Tibial nerve (tissue), 4 donors: ENCODE data around the gene COMP.
"Not testable (repeated sequence)": the region's sequence is repeated elsewhere in the genome, so short reads cannot be mapped to it uniquely, and the experiment has no call there.

Experiments used
- EP300 ChIP-seq, 2 donors: sonication (generic); formaldehyde crosslinking; IDR thresholded peaks; one replicate each; pipeline ENCODE4 v1.6.1; 2017; ENCODE audit warnings: antibody characterized with exemption in 2 of 2, mild to moderate bottlenecking in 1 of 2
- POLR2A ChIP-seq, 2 donors: fragments of 450-650 bp; IDR thresholded peaks; one replicate each; pipeline ENCODE4 v1.6.1; 2017; ENCODE audit warnings: antibody characterized with exemption in 2 of 2, mild to moderate bottlenecking in 2 of 2, moderate library complexity in 2 of 2
- TF ChIP-seq, protein P1 (sequence below), 5 experiments: fragments of 200-600 bp in 3 of 5; fragments of 450-650 bp in 2 of 5; sonication (generic) in 3 of 5; IDR thresholded peaks; one replicate each; pipeline ENCODE4 v1.5.1; 2016 to 2019; ENCODE audit warnings: antibody characterized with exemption in 5 of 5, mild to moderate bottlenecking in 3 of 5, moderate library complexity in 2 of 5

DNA sequence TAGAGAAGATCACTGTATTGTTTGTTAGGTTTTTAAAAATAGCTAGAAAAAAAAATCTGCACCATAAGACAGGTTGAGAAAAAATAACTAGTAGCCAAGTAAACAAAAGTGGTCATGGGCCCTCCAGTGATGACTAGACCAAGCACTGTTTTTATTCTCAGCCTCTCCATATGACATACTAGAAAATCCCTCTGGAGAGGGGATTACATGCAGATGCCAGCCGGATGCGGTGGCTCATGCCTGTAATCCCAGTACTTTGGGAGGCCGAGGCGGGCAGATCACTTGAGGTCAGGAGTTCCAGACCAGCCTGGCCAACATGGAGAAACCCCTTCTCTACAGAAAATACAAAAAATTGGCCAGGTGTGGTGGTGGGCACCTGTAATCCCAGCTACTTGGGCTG lies 25.5 kb upstream of the COMP start:
- TF ChIP-seq, protein P1, sequence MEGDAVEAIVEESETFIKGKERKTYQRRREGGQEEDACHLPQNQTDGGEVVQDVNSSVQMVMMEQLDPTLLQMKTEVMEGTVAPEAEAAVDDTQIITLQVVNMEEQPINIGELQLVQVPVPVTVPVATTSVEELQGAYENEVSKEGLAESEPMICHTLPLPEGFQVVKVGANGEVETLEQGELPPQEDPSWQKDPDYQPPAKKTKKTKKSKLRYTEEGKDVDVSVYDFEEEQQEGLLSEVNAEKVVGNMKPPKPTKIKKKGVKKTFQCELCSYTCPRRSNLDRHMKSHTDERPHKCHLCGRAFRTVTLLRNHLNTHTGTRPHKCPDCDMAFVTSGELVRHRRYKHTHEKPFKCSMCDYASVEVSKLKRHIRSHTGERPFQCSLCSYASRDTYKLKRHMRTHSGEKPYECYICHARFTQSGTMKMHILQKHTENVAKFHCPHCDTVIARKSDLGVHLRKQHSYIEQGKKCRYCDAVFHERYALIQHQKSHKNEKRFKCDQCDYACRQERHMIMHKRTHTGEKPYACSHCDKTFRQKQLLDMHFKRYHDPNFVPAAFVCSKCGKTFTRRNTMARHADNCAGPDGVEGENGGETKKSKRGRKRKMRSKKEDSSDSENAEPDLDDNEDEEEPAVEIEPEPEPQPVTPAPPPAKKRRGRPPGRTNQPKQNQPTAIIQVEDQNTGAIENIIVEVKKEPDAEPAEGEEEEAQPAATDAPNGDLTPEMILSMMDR (IDR thresholded peaks at IDR 0.05) = not testable (repeated sequence)
- not testable (repeated sequence) for TF ChIP-seq EP300, POLR2A (IDR thresholded peaks at IDR 0.05)
